Activated B cell treated with CpG ODN at 0.5 μM for 24 hours (primary cell): ENCODE results near the gene TTC7B. TPM values are rescaled to one million over a fixed set of nuclear protein-coding genes. Genes with fewer than 3 reads are reported as not detected.

Source experiments
- ATAC-seq: fragments of 200-7000 bp; cut with Tn5 transposase; one replicate; pipeline ENCODE4 v1.10.0; 2021; ENCODE audit warnings: low read depth, mild to moderate bottlenecking, moderate library complexity
- CTCF ChIA-PET: fragments of 350-600 bp; sonication (Branson Sonifier 250); formaldehyde crosslinking; loops from one replicate; lab custom pipeline; 2021; ENCODE audit warnings: antibody characterized with exemption; lab: Charles Lee
- POLR2A ChIA-PET: fragments of 350-600 bp; sonication (Branson Sonifier 250); formaldehyde crosslinking; loops from one replicate; lab custom pipeline; 2021; ENCODE audit warnings: antibody characterized with exemption; lab: Charles Lee
- DNase-seq: peaks from one replicate; pipeline ENCODE4 v3.0.0; 2022
- H3K27ac Mint-ChIP-seq: one replicate; pipeline ENCODE4 v1.8.0; 2020; ENCODE audit warnings: mixed read lengths
- H3K27me3 Mint-ChIP-seq: one replicate; pipeline ENCODE4 v1.8.0; 2021; ENCODE audit warnings: mixed read lengths
- H3K36me3 Mint-ChIP-seq: one replicate; pipeline ENCODE4 v1.8.0; 2021; ENCODE audit warnings: low read depth, mixed read lengths
- H3K4me1 Mint-ChIP-seq: one replicate; pipeline ENCODE4 v1.8.0; 2021; ENCODE audit warnings: mixed read lengths
- H3K4me3 Mint-ChIP-seq: one replicate; pipeline ENCODE4 v1.8.0; 2020; ENCODE audit warnings: mild to moderate bottlenecking, mixed read lengths
- H3K9me3 Mint-ChIP-seq: one replicate; pipeline ENCODE4 v1.8.0; 2020; ENCODE audit warnings: mixed read lengths
- intact Hi-C: fragments of 100-400 bp; cut with micrococcal nuclease; formaldehyde crosslinking; loops from one replicate; pipeline ENCODE4 v1.15.1; 2024
- total RNA-seq: library from RNA; stranded (reverse); gene quantifications from 2 replicates; pipeline ENCODE4 v1.2.3, GENCODE V29; 2022
- TF ChIP-seq, protein P1 (sequence below): fragments of 200-600 bp; IDR thresholded peaks from one replicate; pipeline ENCODE4 v1.8.0; 2022; ENCODE audit warnings: antibody characterized with exemption, mild to moderate bottlenecking

The TTC7B gene
- total RNA-seq, 1 donor from 2014 or later: 1.9 TPM

DNA sequence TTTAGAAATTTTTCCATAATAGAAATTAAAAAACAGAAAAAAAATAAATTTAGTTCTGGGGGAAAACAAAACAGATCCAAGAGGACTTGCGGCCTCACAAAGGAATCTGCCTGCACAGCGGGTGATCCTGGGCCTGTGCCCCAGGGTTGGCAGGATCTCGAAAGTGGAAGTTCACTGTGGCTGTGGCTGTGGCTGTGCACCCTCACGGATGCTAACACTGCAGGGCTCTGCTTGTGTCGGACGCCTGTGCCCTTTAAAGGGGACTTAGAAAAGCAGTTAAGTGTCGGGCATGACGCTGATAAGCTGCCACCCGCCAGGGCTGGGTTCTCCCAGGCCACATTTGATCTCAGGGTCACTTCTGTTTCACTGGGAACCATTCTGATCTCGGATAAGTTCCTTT lies 209.1 kb downstream of the TTC7B start:
- H3K27me3 Mint-ChIP-seq: peaks cover 13% of the 10 kb centered on the region
- no peak for DNase-seq
- no peaks in the 10 kb centered on the region for H3K36me3 Mint-ChIP-seq
- POLR2A ChIA-PET: no interaction called here
- CTCF ChIA-PET: no interaction called here
- ATAC-seq: no peak
- peaks cover 7% of the 10 kb centered on the region for H3K4me1 Mint-ChIP-seq
- no peaks in the 10 kb centered on the region for H3K9me3 Mint-ChIP-seq
- no peak overlapping the region for H3K27ac Mint-ChIP-seq
- no peak overlapping the region for H3K4me3 Mint-ChIP-seq
- intact Hi-C loops: no loop called here
- TF ChIP-seq, protein P1, sequence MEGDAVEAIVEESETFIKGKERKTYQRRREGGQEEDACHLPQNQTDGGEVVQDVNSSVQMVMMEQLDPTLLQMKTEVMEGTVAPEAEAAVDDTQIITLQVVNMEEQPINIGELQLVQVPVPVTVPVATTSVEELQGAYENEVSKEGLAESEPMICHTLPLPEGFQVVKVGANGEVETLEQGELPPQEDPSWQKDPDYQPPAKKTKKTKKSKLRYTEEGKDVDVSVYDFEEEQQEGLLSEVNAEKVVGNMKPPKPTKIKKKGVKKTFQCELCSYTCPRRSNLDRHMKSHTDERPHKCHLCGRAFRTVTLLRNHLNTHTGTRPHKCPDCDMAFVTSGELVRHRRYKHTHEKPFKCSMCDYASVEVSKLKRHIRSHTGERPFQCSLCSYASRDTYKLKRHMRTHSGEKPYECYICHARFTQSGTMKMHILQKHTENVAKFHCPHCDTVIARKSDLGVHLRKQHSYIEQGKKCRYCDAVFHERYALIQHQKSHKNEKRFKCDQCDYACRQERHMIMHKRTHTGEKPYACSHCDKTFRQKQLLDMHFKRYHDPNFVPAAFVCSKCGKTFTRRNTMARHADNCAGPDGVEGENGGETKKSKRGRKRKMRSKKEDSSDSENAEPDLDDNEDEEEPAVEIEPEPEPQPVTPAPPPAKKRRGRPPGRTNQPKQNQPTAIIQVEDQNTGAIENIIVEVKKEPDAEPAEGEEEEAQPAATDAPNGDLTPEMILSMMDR: no peak

DNA sequence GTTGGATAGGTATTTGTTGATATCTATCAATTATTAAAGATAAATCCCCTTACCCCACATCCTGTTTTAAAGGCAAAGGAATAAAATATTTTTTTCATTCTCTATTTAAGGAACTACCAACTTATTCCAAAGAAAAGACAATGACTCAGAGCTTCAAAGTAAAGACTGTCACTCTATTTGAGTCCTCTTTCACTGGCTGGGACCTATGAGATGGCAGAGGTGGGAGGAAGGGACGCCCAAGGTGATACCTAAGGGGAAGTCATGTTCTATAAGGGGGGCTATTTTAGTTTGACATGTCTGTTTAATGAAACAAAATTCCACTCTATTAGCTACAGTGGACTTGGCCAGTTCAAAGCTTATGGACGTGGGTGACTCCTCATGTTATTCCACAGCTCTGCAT lies 209.8 kb downstream of the TTC7B start:
- TF ChIP-seq, protein P1: no peak
- H3K36me3 Mint-ChIP-seq: no peaks in the 10 kb centered on the region
- ChIA-PET POLR2A (no interaction called here), CTCF (no interaction called here)
- DNase-seq: no peak
- intact Hi-C loops: no loop called here
- no peak overlapping the region for H3K27ac Mint-ChIP-seq
- ATAC-seq: no peak
- peaks cover 17% of the 10 kb centered on the region for H3K27me3 Mint-ChIP-seq
- H3K4me1 Mint-ChIP-seq: peaks cover 7% of the 10 kb centered on the region
- no peaks in the 10 kb centered on the region for H3K9me3 Mint-ChIP-seq
- H3K4me3 Mint-ChIP-seq: no peak overlapping the region

DNA sequence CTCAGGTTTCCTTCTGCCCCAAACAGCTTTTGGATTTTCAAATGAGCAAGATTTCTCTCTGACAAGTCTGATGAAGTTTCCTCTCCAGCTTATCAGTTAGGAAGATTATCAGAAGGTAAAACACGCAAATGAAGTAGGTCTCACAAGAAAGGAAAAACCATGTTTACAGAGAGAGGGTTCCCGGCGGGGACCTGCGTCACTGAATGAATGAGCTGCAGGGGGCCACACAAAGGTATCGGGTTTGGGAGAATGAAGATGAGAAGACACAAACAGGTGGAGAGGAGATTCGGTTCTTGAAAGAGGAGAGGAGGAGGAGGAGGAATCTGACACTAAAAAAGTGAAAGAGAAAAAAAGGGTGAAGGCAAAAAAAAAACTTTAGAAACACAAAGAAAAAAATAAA lies 210.8 kb downstream of the TTC7B start:
- ChIA-PET CTCF (no interaction called here), POLR2A (no interaction called here)
- no peaks in the 10 kb centered on the region for H3K36me3 Mint-ChIP-seq
- no peak for DNase-seq
- H3K9me3 Mint-ChIP-seq: no peaks in the 10 kb centered on the region
- no peak overlapping the region for H3K4me3 Mint-ChIP-seq
- no peak overlapping the region for H3K27ac Mint-ChIP-seq
- intact Hi-C loops: no loop called here
- TF ChIP-seq, protein P1: no peak
- peaks cover 7% of the 10 kb centered on the region for H3K4me1 Mint-ChIP-seq
- peaks cover 19% of the 10 kb centered on the region for H3K27me3 Mint-ChIP-seq
- ATAC-seq: no peak

- ChIA-PET POLR2A (no interaction called here), CTCF (no interaction called here)
- ATAC-seq: no peak
- TF ChIP-seq, protein P1: no peak
- no peak for DNase-seq
- Mint-ChIP-seq H3K4me1 (peaks cover 7% of the 10 kb centered on the region), H3K27ac (no peak overlapping the region), H3K4me3 (no peak overlapping the region), H3K9me3 (no peaks in the 10 kb centered on the region), H3K27me3 (peaks cover 23% of the 10 kb centered on the region), H3K36me3 (no peaks in the 10 kb centered on the region)
- intact Hi-C loops: no loop called here
Observed at GRCh38 chr14:90604356-90604755, 211.9 kb downstream of the TTC7B start.

GRCh38 chr14:90603841-90604240 lies 212.4 kb downstream of the TTC7B start:
- peaks cover 7% of the 10 kb centered on the region for H3K4me1 Mint-ChIP-seq
- no peak overlapping the region for H3K4me3 Mint-ChIP-seq
- no peak for ATAC-seq
- intact Hi-C loops: no loop called here
- H3K27ac Mint-ChIP-seq: no peak overlapping the region
- TF ChIP-seq, protein P1: no peak
- H3K36me3 Mint-ChIP-seq: no peaks in the 10 kb centered on the region
- H3K27me3 Mint-ChIP-seq: peaks cover 23% of the 10 kb centered on the region
- DNase-seq: no peak
- no peaks in the 10 kb centered on the region for H3K9me3 Mint-ChIP-seq
- ChIA-PET POLR2A (no interaction called here), CTCF (no interaction called here)
